ENCODE measurements around the gene RIMKLA. TPM values are rescaled to one million over a fixed set of nuclear protein-coding genes. Genes with fewer than 3 reads are reported as not detected.

Gene RIMKLA
- total RNA-seq, 1 experiment from 2014 or later, result not detected

GRCh38 chr1:42431514-42431913 is 50.9 kb downstream of the RIMKLA start:
- ChIA-PET CTCF (no interaction called here), POLR2A (no interaction called here)
- TF ChIP-seq, protein P1, sequence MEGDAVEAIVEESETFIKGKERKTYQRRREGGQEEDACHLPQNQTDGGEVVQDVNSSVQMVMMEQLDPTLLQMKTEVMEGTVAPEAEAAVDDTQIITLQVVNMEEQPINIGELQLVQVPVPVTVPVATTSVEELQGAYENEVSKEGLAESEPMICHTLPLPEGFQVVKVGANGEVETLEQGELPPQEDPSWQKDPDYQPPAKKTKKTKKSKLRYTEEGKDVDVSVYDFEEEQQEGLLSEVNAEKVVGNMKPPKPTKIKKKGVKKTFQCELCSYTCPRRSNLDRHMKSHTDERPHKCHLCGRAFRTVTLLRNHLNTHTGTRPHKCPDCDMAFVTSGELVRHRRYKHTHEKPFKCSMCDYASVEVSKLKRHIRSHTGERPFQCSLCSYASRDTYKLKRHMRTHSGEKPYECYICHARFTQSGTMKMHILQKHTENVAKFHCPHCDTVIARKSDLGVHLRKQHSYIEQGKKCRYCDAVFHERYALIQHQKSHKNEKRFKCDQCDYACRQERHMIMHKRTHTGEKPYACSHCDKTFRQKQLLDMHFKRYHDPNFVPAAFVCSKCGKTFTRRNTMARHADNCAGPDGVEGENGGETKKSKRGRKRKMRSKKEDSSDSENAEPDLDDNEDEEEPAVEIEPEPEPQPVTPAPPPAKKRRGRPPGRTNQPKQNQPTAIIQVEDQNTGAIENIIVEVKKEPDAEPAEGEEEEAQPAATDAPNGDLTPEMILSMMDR (IDR thresholded peaks at IDR 0.05; ENCODE audit: unreplicated experiment), result no peak
- no peaks in the 10 kb centered on the region for H3K9me3 Mint-ChIP-seq (ENCODE audit: unreplicated experiment)
- no peaks in the 10 kb centered on the region for H3K36me3 Mint-ChIP-seq (ENCODE audit: insufficient read depth, unreplicated experiment)
- H3K4me3 Mint-ChIP-seq (ENCODE audit: unreplicated experiment), result no peak overlapping the region
- no TSS peak for BruUV-seq (replicated peaks)
- no peaks in the 10 kb centered on the region for H3K27me3 Mint-ChIP-seq (ENCODE audit: insufficient read depth, unreplicated experiment)
- H3K27ac Mint-ChIP-seq (ENCODE audit: low read depth, unreplicated experiment), result no peak overlapping the region
- intact Hi-C loops (cut with micrococcal nuclease), result no loop called here
- no peak for DNase-seq (ENCODE audit: unreplicated experiment)
- H3K4me1 Mint-ChIP-seq (ENCODE audit: insufficient read depth, unreplicated experiment), result peaks cover 7% of the 10 kb centered on the region

DNA sequence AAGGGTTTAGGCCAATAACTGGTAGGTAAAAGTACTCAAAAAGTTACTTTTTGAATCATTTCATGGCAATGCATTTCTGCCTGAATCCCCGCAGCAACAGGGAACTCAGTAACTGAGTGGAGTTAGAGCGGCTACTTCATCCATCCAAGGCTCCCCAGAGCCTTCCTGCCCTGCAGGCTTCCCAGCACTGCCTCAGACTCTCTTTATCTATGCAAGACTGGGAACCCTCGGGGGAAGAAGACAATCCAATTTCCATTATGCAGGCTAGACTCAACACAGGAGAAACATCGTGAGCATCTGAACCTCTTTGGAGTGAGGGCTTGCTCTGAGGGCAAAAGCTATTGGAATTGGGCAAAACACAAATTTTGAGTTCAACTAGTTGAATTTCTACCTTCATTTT is 52.1 kb downstream of the RIMKLA start:
- Mint-ChIP-seq H3K27me3 (ENCODE audit: insufficient read depth, unreplicated experiment) (no peaks in the 10 kb centered on the region), H3K36me3 (ENCODE audit: insufficient read depth, unreplicated experiment) (no peaks in the 10 kb centered on the region), H3K9me3 (ENCODE audit: unreplicated experiment) (no peaks in the 10 kb centered on the region), H3K4me3 (ENCODE audit: unreplicated experiment) (no peak overlapping the region), H3K4me1 (ENCODE audit: insufficient read depth, unreplicated experiment) (no peaks in the 10 kb centered on the region), H3K27ac (ENCODE audit: low read depth, unreplicated experiment) (no peak overlapping the region)
- ChIA-PET POLR2A (interaction anchor here (1.1 kb wide), 1 partner anchor 27 kb away, joined by 3 read pairs; no protein-coding TSS in a partner anchor), CTCF (no interaction called here)
- TF ChIP-seq, protein P1 (IDR thresholded peaks at IDR 0.05; ENCODE audit: unreplicated experiment), result no peak
- intact Hi-C loops (cut with micrococcal nuclease), result no loop called here
- no peak for DNase-seq (ENCODE audit: unreplicated experiment)
- no TSS peak for BruUV-seq (replicated peaks)

DNA sequence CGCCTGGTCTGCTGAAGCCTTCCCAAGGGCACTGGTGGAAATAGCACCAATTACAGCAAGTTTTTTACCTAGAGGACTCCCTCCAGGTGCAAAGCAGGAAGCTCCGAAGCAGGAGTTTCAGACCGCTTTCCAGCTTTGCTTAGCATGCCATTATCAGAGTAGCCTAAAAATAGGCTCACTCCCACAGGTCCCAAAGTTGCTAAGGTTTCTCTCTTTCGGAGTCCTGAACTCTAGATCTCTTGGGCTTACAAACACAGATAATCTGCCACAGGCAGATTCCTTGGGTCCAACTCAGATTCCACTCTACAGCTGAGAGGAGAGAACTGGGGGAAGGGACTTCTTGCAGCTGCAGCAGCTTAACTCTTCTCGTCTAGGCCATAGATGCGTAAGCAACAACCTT is 52.8 kb downstream of the RIMKLA start:
- TF ChIP-seq, protein P1 (IDR thresholded peaks at IDR 0.05; ENCODE audit: unreplicated experiment), result no peak
- ChIA-PET CTCF (interaction anchor here (0.8 to 1.1 kb wide), 2 partner anchors 95 to 260 kb away, joined by 3 read pairs; no protein-coding TSS in a partner anchor), POLR2A (interaction anchor here (0.6 to 1.1 kb wide), 2 partner anchors 27 to 259 kb away, joined by 3 read pairs; no protein-coding TSS in a partner anchor)
- H3K27ac Mint-ChIP-seq (ENCODE audit: low read depth, unreplicated experiment), result no peak overlapping the region
- H3K4me1 Mint-ChIP-seq (ENCODE audit: insufficient read depth, unreplicated experiment), result no peaks in the 10 kb centered on the region
- BruUV-seq (replicated peaks), result no TSS peak
- intact Hi-C loops (cut with micrococcal nuclease), result no loop called here
- no peak overlapping the region for H3K4me3 Mint-ChIP-seq (ENCODE audit: unreplicated experiment)
- no peaks in the 10 kb centered on the region for H3K36me3 Mint-ChIP-seq (ENCODE audit: insufficient read depth, unreplicated experiment)
- H3K27me3 Mint-ChIP-seq (ENCODE audit: insufficient read depth, unreplicated experiment), result no peaks in the 10 kb centered on the region
- H3K9me3 Mint-ChIP-seq (ENCODE audit: unreplicated experiment), result no peaks in the 10 kb centered on the region
- no peak for DNase-seq (ENCODE audit: unreplicated experiment)

- H3K4me3 Mint-ChIP-seq (ENCODE audit: unreplicated experiment), result no peak overlapping the region
- no peak overlapping the region for H3K27ac Mint-ChIP-seq (ENCODE audit: low read depth, unreplicated experiment)
- H3K9me3 Mint-ChIP-seq (ENCODE audit: unreplicated experiment), result no peaks in the 10 kb centered on the region
- H3K4me1 Mint-ChIP-seq (ENCODE audit: insufficient read depth, unreplicated experiment), result no peaks in the 10 kb centered on the region
- ChIA-PET POLR2A (no interaction called here), CTCF (interaction anchor here (0.6 to 1.1 kb wide), 2 partner anchors 90 to 96 kb away, joined by 3 read pairs; no protein-coding TSS in a partner anchor)
- no peaks in the 10 kb centered on the region for H3K27me3 Mint-ChIP-seq (ENCODE audit: insufficient read depth, unreplicated experiment)
- intact Hi-C loops (cut with micrococcal nuclease), result no loop called here
- BruUV-seq (replicated peaks), result no TSS peak
- no peaks in the 10 kb centered on the region for H3K36me3 Mint-ChIP-seq (ENCODE audit: insufficient read depth, unreplicated experiment)
- DNase-seq (ENCODE audit: unreplicated experiment), result no peak
- TF ChIP-seq, protein P1 (IDR thresholded peaks at IDR 0.05; ENCODE audit: unreplicated experiment), result no peak
Observed at GRCh38 chr1:42434340-42434739, 53.7 kb downstream of the RIMKLA start.
